Astrocyte of the hippocampus (primary cell): ENCODE data around the gene ZNF335.

Experiments used
- DNase-seq: peaks from one replicate; pipeline ENCODE4 v3.0.0; 2011; ENCODE audit warnings: low read depth, low spot score

ZNF335 gene

GRCh38 chr20:45971675-45972499 is at the start of gene ZNF335:
ZNF335 (minus strand) TSS chr20:45972203; CDS start chr20:45971410, 793 bp downstream.
- peak; percentile 99 for DNase-seq

DNA sequence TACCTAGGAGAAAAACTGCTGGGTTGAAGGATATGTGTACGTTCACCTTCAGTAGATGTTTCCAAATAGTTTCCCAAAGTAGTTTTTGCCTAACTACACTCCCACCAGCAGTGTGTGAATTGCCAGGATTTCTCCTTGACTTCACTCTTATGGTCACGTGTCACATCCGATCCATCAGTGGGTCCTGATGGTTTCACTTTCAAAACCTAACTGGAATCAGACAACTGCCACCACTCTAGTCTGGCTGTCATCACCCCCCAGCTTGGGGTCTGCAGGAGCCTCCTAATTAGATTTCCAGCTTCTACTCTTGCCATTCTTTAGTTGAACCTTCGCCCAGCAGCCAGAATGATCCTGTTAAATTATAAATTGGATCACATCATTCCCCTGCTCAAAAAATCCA is 48.6 kb upstream of the ZNF335 start:
- no peak for DNase-seq

DNA sequence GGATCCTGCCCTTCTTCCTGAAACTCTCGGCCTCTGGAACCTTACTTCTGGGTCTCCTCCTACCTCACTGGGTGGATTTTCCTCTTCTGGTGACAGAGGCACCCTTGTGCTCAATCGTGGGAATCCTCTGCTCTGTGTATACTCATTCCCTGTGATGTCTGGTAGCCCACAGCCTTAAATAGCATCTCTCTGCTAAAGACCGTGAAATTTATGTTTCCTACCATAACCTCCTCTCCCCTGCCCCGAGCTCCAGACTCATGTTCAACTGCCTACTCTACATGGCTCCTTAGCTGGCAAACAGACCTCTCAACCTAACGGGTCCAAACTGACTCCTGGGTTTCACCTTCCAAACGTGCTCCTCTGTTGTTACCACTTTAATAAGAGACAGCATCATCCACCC is 46.6 kb upstream of the ZNF335 start:
- no peak for DNase-seq

DNA sequence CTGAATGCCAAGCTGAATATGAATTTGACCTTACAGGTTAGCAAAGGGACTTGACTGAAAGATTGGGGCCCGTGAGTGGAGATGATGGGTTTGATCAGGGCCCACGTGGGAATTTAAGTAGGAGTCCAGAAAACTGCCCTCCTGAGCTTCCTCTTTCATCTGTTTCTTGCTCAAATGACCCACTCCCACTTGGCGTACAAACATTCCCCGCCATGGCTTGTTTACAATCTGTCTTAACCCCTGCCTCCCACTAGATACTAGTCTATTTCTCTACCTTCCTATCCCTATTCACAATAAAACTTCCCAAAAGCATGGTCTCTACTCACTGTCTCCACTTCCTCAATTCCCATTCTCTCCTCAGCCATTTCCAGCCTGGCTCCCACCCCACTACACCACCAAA is 46.1 kb upstream of the ZNF335 start:
- no peak for DNase-seq

- no peak for DNase-seq
Observed at GRCh38 chr20:46017272-46017671, 45.3 kb upstream of the ZNF335 start.

- no peak for DNase-seq
Observed at GRCh38 chr20:46014517-46015396, 42.8 kb upstream of the ZNF335 start.

DNA sequence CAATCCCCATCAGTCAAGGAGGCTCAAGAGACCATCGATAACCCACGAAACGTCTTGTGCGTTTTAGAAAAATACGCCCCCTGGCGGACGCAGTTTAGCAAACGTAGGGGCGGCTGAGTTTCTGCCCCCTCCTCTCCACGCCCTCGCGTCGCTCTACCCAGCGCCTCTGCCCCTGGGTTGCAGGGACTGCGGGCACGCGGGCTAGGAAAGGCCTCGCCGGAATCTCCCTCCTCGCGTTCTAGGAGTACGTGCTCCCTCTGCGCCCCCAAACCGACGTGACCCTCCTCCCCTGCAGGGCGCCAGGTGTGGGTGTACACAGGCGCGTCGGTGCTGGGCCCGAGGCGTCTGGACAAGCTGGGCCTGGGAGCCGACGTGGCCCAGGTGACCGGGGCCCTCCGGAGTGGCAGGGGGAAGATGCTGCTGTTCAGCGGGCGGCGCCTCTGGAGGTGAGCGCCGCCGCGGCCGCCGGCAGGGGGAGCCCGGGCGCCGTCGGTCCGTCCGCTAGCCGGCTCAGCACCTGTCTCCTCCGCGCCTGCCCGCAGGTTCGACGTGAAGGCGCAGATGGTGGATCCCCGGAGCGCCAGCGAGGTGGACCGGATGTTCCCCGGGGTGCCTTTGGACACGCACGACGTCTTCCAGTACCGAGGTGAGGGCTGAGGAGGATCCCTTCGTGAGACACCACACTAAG is 42.0 kb upstream of the ZNF335 start:
- DNase-seq: peak; percentile 70

- DNase-seq: no peak
Observed at GRCh38 chr20:46013322-46013828, 41.4 kb upstream of the ZNF335 start.

- no peak for DNase-seq
Observed at GRCh38 chr20:46012921-46013320, 40.9 kb upstream of the ZNF335 start.

GRCh38 chr20:46011631-46012482 is 39.9 kb upstream of the ZNF335 start:
- no peak for DNase-seq

DNA sequence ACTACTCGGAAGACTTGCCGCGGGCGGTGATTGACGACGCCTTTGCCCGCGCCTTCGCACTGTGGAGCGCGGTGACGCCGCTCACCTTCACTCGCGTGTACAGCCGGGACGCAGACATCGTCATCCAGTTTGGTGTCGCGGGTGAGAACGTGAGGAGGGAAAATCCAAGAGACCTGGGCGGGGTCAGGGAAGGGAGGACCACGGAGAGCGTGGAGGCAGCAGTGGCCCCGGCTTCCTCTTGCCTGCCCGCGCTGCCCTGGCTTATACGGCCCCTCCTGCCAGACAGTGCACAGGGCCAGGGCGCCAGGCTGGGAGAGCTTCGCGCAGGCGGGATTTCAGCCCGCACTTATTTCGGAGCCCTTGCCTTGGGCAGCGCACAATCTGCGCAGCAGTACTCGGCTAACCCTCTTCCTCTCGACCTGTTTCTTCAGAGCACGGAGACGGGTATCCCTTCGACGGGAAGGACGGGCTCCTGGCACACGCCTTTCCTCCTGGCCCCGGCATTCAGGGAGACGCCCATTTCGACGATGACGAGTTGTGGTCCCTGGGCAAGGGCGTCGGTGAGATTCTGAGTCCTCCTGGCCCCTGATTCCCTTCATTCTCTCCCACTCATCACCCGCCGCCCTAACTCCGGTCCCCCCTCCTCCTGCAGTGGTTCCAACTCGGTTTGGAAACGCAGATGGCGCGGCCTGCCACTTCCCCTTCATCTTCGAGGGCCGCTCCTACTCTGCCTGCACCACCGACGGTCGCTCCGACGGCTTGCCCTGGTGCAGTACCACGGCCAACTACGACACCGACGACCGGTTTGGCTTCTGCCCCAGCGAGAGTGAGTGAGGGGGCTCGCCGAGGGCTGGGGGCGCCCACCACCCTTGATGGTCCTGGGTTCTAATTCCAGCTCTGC is 38.7 kb upstream of the ZNF335 start:
- DNase-seq: no peak

- no peak for DNase-seq
Observed at GRCh38 chr20:46009816-46010215, 37.8 kb upstream of the ZNF335 start.

DNA sequence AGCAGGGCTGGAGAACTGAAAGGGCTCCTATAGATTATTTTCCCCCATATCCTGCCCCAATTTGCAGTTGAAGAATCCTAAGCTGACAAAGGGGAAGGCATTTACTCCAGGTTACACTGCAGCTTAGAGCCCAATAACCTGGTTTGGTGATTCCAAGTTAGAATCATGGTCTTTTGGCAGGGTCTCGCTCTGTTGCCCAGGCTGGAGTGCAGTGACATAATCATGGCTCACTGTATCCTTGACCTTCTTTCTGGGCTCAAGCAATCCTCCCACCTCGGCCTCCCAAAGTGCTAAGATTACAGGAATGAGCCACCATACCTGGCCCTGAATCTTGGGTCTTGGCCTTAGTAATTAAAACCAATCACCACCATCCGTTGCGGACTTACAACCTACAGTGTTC is 35.7 kb upstream of the ZNF335 start:
- DNase-seq: no peak

DNA sequence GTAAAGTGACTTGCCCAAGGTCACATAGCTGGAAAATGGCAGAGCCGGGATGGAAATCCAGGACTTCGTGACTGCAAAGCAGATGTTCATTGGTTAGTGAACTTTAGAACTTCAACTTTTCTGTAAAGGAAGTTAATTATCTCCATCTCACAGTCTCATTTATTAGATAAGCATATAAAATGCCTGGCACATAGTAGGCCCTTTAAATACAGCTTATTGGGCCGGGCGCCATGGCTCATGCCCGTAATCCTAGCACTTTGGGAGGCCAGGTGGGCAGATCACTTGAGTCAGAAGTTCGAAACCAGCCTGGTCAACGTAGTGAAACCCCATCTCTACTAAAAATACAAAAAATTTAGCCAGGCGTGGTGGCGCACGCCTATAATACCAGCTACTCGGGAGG is 35.0 kb upstream of the ZNF335 start:
- no peak for DNase-seq

DNA sequence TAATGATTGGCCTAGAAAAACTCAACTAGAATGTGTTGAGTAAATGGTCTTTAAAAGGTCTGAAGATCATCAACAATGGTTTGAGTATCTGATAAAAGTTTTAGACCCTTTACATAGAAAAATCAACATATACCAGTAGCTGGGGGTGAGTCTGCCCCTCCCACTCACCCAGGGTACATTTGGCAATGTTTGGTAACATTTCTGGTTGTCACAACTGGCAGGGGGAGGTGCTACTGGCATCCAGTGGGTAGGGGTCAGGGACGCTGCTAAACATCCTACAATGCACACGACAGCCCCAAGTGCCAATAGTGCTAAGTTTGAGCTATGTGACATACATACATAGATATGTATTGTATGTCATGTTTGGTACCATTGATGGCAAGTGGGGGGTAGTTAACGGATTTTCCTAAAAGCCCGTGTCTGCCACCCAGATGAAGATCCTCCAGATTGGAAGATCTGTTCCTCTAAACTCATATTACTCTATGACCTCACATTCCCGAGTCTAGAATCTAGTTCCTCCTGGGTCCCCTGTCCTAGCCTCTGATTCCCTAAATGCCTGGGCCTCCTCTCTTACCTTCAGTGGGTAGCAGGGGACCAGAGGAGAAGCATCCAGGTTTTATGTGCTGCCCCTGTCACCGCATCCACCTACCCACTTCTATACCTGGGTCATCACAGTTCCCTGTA is 34.2 kb upstream of the ZNF335 start:
- DNase-seq: no peak

DNA sequence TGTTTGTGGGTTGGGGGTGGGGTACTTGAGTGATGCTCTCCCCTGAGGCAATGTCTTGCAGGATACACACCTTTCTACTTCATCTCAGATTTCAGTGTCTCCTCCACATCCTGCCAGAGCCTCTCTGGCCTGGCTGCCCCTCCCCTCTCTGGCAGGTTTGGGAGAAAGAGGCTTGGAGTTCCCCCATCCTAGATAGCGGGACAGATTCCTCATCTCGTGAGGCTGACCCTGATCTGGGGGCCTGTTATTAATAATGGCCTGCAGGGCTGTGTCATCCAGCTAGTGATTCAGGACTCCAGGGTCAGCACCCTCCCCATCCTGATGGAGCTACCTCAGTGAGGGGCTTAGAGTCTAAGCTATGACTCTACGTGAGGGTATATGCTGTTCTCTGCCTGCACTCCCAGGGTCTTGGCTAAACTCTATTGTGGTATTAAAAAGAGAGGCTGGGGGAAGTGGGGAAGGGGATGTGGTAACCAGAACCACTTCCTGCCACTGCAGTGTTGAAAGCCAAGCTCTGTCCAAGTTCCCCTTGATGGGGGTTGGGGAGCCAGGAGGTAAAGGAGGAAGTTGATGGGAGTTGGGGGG is 33.0 kb upstream of the ZNF335 start:
- no peak for DNase-seq

DNA sequence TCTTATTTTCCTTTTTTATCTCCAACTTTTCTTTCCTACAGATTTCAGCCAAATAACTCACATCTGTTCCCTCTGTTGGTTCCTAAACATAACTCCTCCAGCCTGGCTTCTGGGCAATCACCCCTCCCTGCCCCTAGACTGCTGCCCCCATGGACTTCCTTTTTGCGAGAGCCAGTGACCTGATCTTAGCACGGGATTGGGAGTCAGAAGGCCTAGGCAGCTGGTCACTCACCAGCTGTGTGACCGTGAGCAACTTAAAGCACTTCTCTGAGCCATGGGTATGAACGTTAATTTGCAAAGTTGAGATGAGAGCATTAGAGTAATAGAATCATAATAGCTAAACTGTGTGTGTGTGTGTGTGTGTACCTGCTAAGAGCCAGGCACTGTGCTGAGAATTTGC is 32.2 kb upstream of the ZNF335 start:
- no peak for DNase-seq

GRCh38 chr20:46002008-46002407 is 30.0 kb upstream of the ZNF335 start:
- DNase-seq: no peak

GRCh38 chr20:46001498-46001897 is 29.5 kb upstream of the ZNF335 start:
- DNase-seq: no peak
